ENCODE data around the gene NDUFC1. TPM values are rescaled to one million over a fixed set of nuclear protein-coding genes. Genes with fewer than 3 reads are reported as not detected.

Gene NDUFC1
- total and polyA plus RNA-seq, 2 donors (not counting 3 experiments of a cell fraction or from before 2014, with no cell fraction given) = 65.2 to 78.1 TPM

- no peaks in the 10 kb centered on the region for H3K9me1 ChIP-seq (replicated peaks; ENCODE audit: control insufficient read depth, extremely low read depth, insufficient read depth, low read length)
- H3K27ac ChIP-seq (ENCODE audit: insufficient read depth, low read depth, low read length) = no peak overlapping the region
- H3K9ac ChIP-seq (replicated peaks; ENCODE audit: extremely low read depth, insufficient read depth, low read length) = peak overlapping the region; percentile 45
- no peaks in the 10 kb centered on the region for H3K36me3 ChIP-seq (ENCODE audit: control insufficient read depth in 2 of 2, extremely low read depth in 1 of 2, insufficient read depth in 2 of 2, low read length in 2 of 2)
- dilution Hi-C loops (cut with MboI; ENCODE audit: extremely low pct_ligation_motif_present, low sequenced_read_pairs) (no loop called here), intact Hi-C loops (cut with micrococcal nuclease) (loop anchor here (1.0 kb wide), 1 partner anchor 22 kb away; the partner anchor contains the start of gene NAA15)
- peak overlapping the region; percentile 97 for H3K4me2 ChIP-seq (ENCODE audit: insufficient read depth, low read length)
- BruUV-seq (replicated peaks) = TSS peak; percentile 9
- H3K79me2 ChIP-seq (ENCODE audit: control insufficient read depth, insufficient read depth, low read length) = no peaks in the 10 kb centered on the region
- FAIRE-seq (no peak), DNase-seq (ENCODE audit: low read depth, low spot score) (peak; percentile 68)
- H3K4me1 ChIP-seq (ENCODE audit: control insufficient read depth, extremely low read depth, insufficient read depth, low read length) = peaks cover 26% of the 10 kb centered on the region
- peak overlapping the region; percentile 64 for H2AFZ ChIP-seq (ENCODE audit: low read depth, low read length)
- no peaks in the 10 kb centered on the region for H4K20me1 ChIP-seq (replicated peaks; ENCODE audit: control insufficient read depth, extremely low read depth, insufficient read depth, low read length)
- POLR2A ChIA-PET = no interaction called here
- no peaks in the 10 kb centered on the region for H3K9me3 ChIP-seq (replicated peaks; ENCODE audit: control insufficient read depth, insufficient read depth, low read length)
- TF ChIP-seq MYC (IDR thresholded peaks at IDR 0.05; ENCODE audit: low read depth, low read length) (no peak), POLR2AphosphoS5 (IDR thresholded peaks at IDR 0.05; ENCODE audit: insufficient read depth, low read depth, low read length) (no peak), JUN (IDR thresholded peaks at IDR 0.05; ENCODE audit: borderline replicate concordance, insufficient read depth, insufficient read length, low read depth) (no peak), FOS (IDR thresholded peaks at IDR 0.05; ENCODE audit: borderline replicate concordance, insufficient read depth, low read length) (no peak), EZH2 (IDR thresholded peaks at IDR 0.05; ENCODE audit: borderline replicate concordance, low read depth, low read length, severe bottlenecking) (no peak), POLR2A (IDR thresholded peaks at IDR 0.05; ENCODE audit: low read depth, low read length) (no peak), MAX (IDR thresholded peaks at IDR 0.05; ENCODE audit: insufficient read depth, insufficient read length) (no peak), CTCF (IDR thresholded peaks at IDR 0.05; ENCODE audit: extremely low read depth in 1 of 2, insufficient read depth in 1 of 2, low read depth in 1 of 2, low read length in 2 of 2) (no peak), GATA2 (IDR thresholded peaks at IDR 0.05; ENCODE audit: insufficient read depth, insufficient read length, low read depth, low read length) (no peak)
- no peaks in the 10 kb centered on the region for H3K27me3 ChIP-seq (ENCODE audit: control insufficient read depth in 2 of 2, insufficient read depth in 2 of 2, low read length in 2 of 2)
- peak overlapping the region; percentile 59 to 80 (median 68) for H3K4me3 ChIP-seq (replicated peaks in 1 of 3; ENCODE audit: insufficient read depth in 1 of 3, low read depth in 1 of 3, low read length in 3 of 3)
- CTCF ChIA-PET = interaction anchor here (1.7 to 5.0 kb wide), 3 partner anchors 13 to 249 kb away, joined by 5 to 74 read pairs (median 36); no protein-coding TSS in a partner anchor
Measured at GRCh38 chr4:139278912-139279759, 23.1 kb downstream of the NDUFC1 start.
